Measurements from ENCODE around the gene TMEM179.
"Not testable (repeated sequence)": the region's sequence is repeated elsewhere in the genome, so short reads cannot be mapped to it uniquely, and the experiment has no call there.

TMEM179 gene

GRCh38 chr14:104604458-104605449 is at the start of gene TMEM179:
TMEM179 (minus strand) TSS chr14:104604772; CDS start chr14:104604741, 31 bp downstream.
- CTCF ChIA-PET: no interaction called here
- TF ChIP-seq CTCF (IDR thresholded peaks at IDR 0.05; ENCODE audit: control extremely low read depth, extremely low read depth, low read depth, missing control alignments): no peak
- peak; percentile 41 for DNase-seq (ENCODE audit: extremely low spot score)
- POLR2A ChIA-PET: no interaction called here

- CTCF ChIA-PET: no interaction called here
- no peak for TF ChIP-seq CTCF (IDR thresholded peaks at IDR 0.05; ENCODE audit: control extremely low read depth, extremely low read depth, low read depth, missing control alignments)
- POLR2A ChIA-PET: no interaction called here
These were observed 49.5 kb upstream of the TMEM179 start for GRCh38 chr14:104654119-104654518.

GRCh38 chr14:104653130-104653920 is 48.8 kb upstream of the TMEM179 start:
- CTCF ChIA-PET; POLR2A ChIA-PET; DNase-seq (ENCODE audit: extremely low spot score): not testable (repeated sequence)

More at GRCh38 chr14:104654119-104654518, 49.5 kb upstream of the TMEM179 start:
- DNase-seq (ENCODE audit: extremely low spot score): no peak

- no peak for TF ChIP-seq CTCF (IDR thresholded peaks at IDR 0.05; ENCODE audit: control extremely low read depth, extremely low read depth, low read depth, missing control alignments)
- POLR2A ChIA-PET: no interaction called here
- CTCF ChIA-PET: interaction anchor here (1.7 kb wide), 1 partner anchor 55 kb away, joined by 5 read pairs; no protein-coding TSS in a partner anchor
These were observed 47.8 kb upstream of the TMEM179 start for GRCh38 chr14:104652386-104652785.

GRCh38 chr14:104651876-104652260 is 47.3 kb upstream of the TMEM179 start:
- POLR2A ChIA-PET: no interaction called here
- CTCF ChIA-PET: interaction anchor here (1.1 to 1.7 kb wide), 3 partner anchors 26 to 57 kb away, joined by 5 to 8 read pairs (median 6); no protein-coding TSS in a partner anchor
- DNase-seq (ENCODE audit: extremely low spot score): no peak
- TF ChIP-seq CTCF (IDR thresholded peaks at IDR 0.05; ENCODE audit: control extremely low read depth, extremely low read depth, low read depth, missing control alignments): no peak

More at GRCh38 chr14:104652386-104652785, 47.8 kb upstream of the TMEM179 start:
- DNase-seq (ENCODE audit: extremely low spot score): no peak

GRCh38 chr14:104650981-104651875 is 46.7 kb upstream of the TMEM179 start:
- no peak for TF ChIP-seq CTCF (IDR thresholded peaks at IDR 0.05; ENCODE audit: control extremely low read depth, extremely low read depth, low read depth, missing control alignments)
- POLR2A ChIA-PET: no interaction called here
- no peak for DNase-seq (ENCODE audit: extremely low spot score)
- CTCF ChIA-PET: interaction anchor here (0.7 to 1.7 kb wide), 5 partner anchors 27 to 175 kb away, joined by 3 to 8 read pairs (median 5); no protein-coding TSS in a partner anchor
